Right lobe of liver (tissue), 6 donors: ENCODE data around the gene APOL3. TPM values are rescaled to one million over a fixed set of nuclear protein-coding genes. Genes with fewer than 3 reads are reported as not detected.

Source experiments
- ATAC-seq, 4 donors: fragments of 200-7000 bp; cut with Tn5 transposase; one replicate each; pipeline ENCODE4 v1.9.1; 2020; ENCODE audit warnings: mild to moderate bottlenecking in 4 of 4, moderate library complexity in 4 of 4
- DNase-seq, 3 donors: peaks; one replicate each; pipeline ENCODE4 v3.0.0-alpha.2; 2020
- H3K27ac ChIP-seq, 3 donors: fragments of 200-600 bp; one replicate each; pipeline ENCODE4 v1.8.0; 2022
- H3K27me3 ChIP-seq, 2 donors: fragments of 200-600 bp; one replicate each; pipeline ENCODE4 v1.8.0; 2022
- H3K36me3 ChIP-seq, 4 donors: fragments of 200-600 bp; sonication (generic) in 1 of 4; one replicate each; pipeline versions ENCODE4 v1.5.1 to v1.8.0; 2017 to 2022; ENCODE audit warnings: control low read depth in 1 of 4
- H3K4me1 ChIP-seq, 4 donors: fragments of 200-600 bp; sonication (generic) in 1 of 4; one replicate each; pipeline versions ENCODE4 v1.5.1 to v1.8.0; 2017 to 2022; ENCODE audit warnings: control low read depth in 1 of 4
- H3K4me3 ChIP-seq, 3 donors: fragments of 200-600 bp; one replicate each; pipeline ENCODE4 v1.8.0; 2022
- H3K9me3 ChIP-seq, 4 donors: fragments of 200-600 bp; sonication (generic) in 1 of 4; one replicate each; pipeline versions ENCODE4 v1.5.1 to v1.8.0; 2017 to 2022; ENCODE audit warnings: control low read depth in 1 of 4
- POLR2A ChIP-seq: fragments of 450-650 bp; IDR thresholded peaks from one replicate; pipeline ENCODE4 v1.6.1; 2017; ENCODE audit warnings: antibody characterized with exemption, mild to moderate bottlenecking
- whole genome bisulfite sequencing: methylation state at CpG from one replicate; pipeline ENCODE4 v1.1.6; 2018; ENCODE audit warnings: low coverage, low lambda C conversion rate; ENCODE audit not compliant: insufficient coverage; ENCODE audit errors: missing lambda C conversion rate; 5-methylcytosine and 5-hydroxymethylcytosine counted together
- intact Hi-C, 2 donors: fragments of 100-400 bp; cut with DNase I; formaldehyde crosslinking; loops; one replicate each; pipeline versions ENCODE4 v1.11.2 to v1.14.1; 2022
- total RNA-seq, 6 experiments: library from RNA; depleted of rRNA in 2 of 6; stranded (reverse); fragments of >200 nt in 2 of 6; fragmentation: NEBNext Ultra II Directional in 3 of 6; extraction: Animal tissue kit (Norgen Biotek cat#: 25700) in 3 of 6; gene quantifications; one replicate each; pipeline versions ENCODE4 v1.1.0 to v1.2.4, GENCODE V29; 2016 to 2023
- TF ChIP-seq, protein P1 (sequence below), 4 donors: fragments of 200-600 bp in 3 of 4; fragments of 450-650 bp in 1 of 4; IDR thresholded peaks; one replicate each; pipeline versions ENCODE4 v1.5.1 to v1.8.0; 2016 to 2022; ENCODE audit warnings: antibody characterized with exemption in 4 of 4, mild to moderate bottlenecking in 2 of 4
- donor health status: DM: no; HTN: yes; CAD: no.
- donor health status: DM: no; HTN: no; CAD: no.
- donor health status: DM: no; HTN: no; CAD: no.
- donor health status: DM: no; HTN: yes; CAD: no.
- donor health status: DM: no; HTN: yes; CAD: no.

APOL3 gene
- total RNA-seq, 6 experiments from 2014 or later, result 21.7 to 80.5 (median 30.2) TPM

DNA sequence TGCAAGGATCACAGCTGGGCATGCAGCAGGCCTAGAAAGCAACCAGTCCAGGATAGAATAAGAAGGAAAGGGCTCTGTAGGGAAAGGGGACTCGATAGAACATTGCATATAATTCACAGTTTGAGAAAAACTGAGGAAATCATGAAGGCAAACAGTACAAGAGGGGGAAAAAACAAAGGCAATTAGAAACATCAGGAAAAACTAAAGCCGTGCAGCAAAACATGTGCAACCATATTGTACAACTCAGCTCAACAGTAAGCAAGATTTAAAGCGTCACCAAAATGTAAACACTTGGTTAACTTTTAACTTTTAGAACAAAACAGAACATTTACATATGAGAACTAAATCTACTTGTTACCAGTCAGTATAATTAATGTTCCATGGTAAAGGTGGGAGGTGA, 8.5 kb downstream of the APOL3 start:
- TF ChIP-seq POLR2A, result no peak
- TF ChIP-seq, protein P1, sequence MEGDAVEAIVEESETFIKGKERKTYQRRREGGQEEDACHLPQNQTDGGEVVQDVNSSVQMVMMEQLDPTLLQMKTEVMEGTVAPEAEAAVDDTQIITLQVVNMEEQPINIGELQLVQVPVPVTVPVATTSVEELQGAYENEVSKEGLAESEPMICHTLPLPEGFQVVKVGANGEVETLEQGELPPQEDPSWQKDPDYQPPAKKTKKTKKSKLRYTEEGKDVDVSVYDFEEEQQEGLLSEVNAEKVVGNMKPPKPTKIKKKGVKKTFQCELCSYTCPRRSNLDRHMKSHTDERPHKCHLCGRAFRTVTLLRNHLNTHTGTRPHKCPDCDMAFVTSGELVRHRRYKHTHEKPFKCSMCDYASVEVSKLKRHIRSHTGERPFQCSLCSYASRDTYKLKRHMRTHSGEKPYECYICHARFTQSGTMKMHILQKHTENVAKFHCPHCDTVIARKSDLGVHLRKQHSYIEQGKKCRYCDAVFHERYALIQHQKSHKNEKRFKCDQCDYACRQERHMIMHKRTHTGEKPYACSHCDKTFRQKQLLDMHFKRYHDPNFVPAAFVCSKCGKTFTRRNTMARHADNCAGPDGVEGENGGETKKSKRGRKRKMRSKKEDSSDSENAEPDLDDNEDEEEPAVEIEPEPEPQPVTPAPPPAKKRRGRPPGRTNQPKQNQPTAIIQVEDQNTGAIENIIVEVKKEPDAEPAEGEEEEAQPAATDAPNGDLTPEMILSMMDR (IDR thresholded peaks at IDR 0.05), result no peak
- peaks cover 0 to 51% (median 17%) of the 10 kb centered on the region in 4 donors for H3K4me1 ChIP-seq
- DNase-seq, result no peak
- ATAC-seq, result no peak
- H3K27ac ChIP-seq, result peak overlapping the region in 1 of 3 donors; percentile 25
- H3K36me3 ChIP-seq, result peaks cover 0 to 6% (median 3%) of the 10 kb centered on the region in 4 donors
- no peaks in the 10 kb centered on the region for H3K27me3 ChIP-seq
- H3K9me3 ChIP-seq, result no peaks in the 10 kb centered on the region
- H3K4me3 ChIP-seq, result no peak overlapping the region
- intact Hi-C loops, result no loop called here
- 66% methylated on average over 3 of the region's 3 CpGs for WGBS

DNA sequence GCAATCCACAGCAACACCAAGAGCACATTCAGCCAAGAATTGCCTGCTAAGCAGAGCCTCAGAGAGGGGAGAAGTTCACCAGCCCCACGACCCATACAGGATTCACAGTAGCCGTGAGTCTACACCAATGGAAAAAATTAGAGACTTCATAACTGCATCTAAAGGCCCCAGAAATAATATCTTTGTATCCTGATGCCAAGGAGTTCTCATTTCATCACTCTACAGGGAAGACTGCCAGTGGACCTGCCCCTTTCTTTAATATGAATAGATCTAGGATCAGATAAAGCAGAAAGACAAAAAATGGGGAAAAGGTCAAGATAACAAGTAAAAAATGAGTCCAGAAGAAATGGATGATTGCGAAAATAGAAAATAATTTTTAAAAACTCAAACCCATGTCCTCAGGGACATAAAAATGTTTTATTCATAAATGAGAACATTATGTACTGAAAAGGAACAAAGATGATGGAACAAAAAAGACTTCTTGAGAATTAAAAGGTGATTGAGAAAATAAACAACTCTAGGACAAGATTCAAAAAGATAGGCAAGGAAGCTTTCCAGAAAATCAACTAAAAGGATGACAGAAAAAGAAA, 9.5 kb downstream of the APOL3 start:
- no peak overlapping the region for H3K4me3 ChIP-seq
- H3K27me3 ChIP-seq, result no peaks in the 10 kb centered on the region
- H3K4me1 ChIP-seq, result peaks cover 0 to 46% (median 16%) of the 10 kb centered on the region in 4 donors
- H3K27ac ChIP-seq, result no peak overlapping the region
- TF ChIP-seq, protein P1 (IDR thresholded peaks at IDR 0.05), result no peak
- TF ChIP-seq POLR2A, result no peak
- H3K9me3 ChIP-seq, result no peaks in the 10 kb centered on the region
- WGBS, result 75% methylated on average over 1 of the region's 3 CpGs
- H3K36me3 ChIP-seq, result peaks cover 0 to 6% (median 3%) of the 10 kb centered on the region in 4 donors
- intact Hi-C loops, result no loop called here
- DNase-seq (no peak), ATAC-seq (no peak)

DNA sequence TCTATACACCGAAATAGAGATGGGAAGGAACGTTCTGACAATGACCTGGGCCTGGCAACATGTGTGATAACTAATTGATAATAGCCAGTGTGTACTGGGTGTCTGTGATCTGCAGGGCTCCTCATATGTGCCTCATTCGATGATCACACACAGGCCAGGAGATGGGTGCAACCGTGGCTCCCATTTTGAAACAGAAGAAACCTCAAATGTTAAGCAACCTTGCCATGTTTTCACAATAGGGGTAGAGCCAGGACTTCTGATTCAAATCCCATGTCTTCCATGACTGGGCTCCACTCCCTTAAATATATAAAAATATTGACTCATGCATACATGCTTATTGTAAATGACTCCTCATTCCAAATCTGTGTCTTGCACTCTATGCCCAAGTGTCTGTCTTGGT, 11.1 kb downstream of the APOL3 start:
- 52% methylated on average over 3 of the region's 4 CpGs for WGBS
- no peak overlapping the region for H3K4me3 ChIP-seq
- H3K9me3 ChIP-seq, result no peaks in the 10 kb centered on the region
- H3K27me3 ChIP-seq, result no peaks in the 10 kb centered on the region
- no peak for TF ChIP-seq POLR2A
- TF ChIP-seq, protein P1 (IDR thresholded peaks at IDR 0.05), result no peak
- ATAC-seq (no peak), DNase-seq (no peak)
- peaks cover 0 to 6% (median 3%) of the 10 kb centered on the region in 4 donors for H3K36me3 ChIP-seq
- peaks cover 0 to 43% (median 11%) of the 10 kb centered on the region in 4 donors for H3K4me1 ChIP-seq
- intact Hi-C loops, result loop anchor here in 1 of 2 donors (5.0 to 10.0 kb wide), 3 partner anchors 33 to 138 kb away; no protein-coding TSS in a partner anchor
- H3K27ac ChIP-seq, result no peak overlapping the region

DNA sequence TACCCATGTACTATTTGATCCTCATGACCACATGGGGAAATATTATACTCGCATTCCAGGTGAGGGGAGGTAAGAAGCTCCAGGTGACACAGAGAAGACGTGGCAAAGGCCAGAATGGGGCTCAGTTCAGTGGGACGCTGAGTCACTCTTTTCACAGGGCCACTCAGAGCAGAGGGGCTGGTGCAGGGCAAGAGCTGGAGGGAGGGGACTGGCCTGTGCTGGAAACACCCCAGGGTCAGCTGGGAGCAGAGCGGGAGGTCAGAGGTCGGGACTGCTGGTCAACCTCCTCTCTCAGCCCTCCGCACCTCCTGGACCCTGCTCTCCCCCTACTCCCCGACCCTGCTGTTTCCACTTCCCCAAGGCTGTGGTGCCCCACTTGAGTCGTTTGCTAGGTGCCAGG, 12.1 kb downstream of the APOL3 start:
- Histone ChIP-seq H3K27me3 (no peaks in the 10 kb centered on the region), H3K4me1 (peaks cover 0 to 43% (median 11%) of the 10 kb centered on the region in 4 donors), H3K36me3 (peaks cover 0 to 6% (median 3%) of the 10 kb centered on the region in 4 donors), H3K27ac (no peak overlapping the region), H3K4me3 (no peak overlapping the region), H3K9me3 (no peaks in the 10 kb centered on the region)
- no peak for DNase-seq
- TF ChIP-seq, protein P1 (IDR thresholded peaks at IDR 0.05), result no peak
- TF ChIP-seq POLR2A, result no peak
- no peak for ATAC-seq
- no CpG with 5 or more reads among the region's 8 CpGs for WGBS
- intact Hi-C loops, result loop anchor here in 1 of 2 donors (5.0 to 10.0 kb wide), 3 partner anchors 34 to 139 kb away; no protein-coding TSS in a partner anchor
